NCI-H2171 treated with DMSO at 0.1 percent for 48 hours (cell line): ENCODE data around the gene CACNG6.
A peak's percentile ranks its signal among the peaks of the same experiment; 100 is the strongest.

Experiments
- DNase-seq: peaks from one replicate; lab custom pipeline; 2025; lab: John Stamatoyannopoulos, UW

The CACNG6 gene

DNA sequence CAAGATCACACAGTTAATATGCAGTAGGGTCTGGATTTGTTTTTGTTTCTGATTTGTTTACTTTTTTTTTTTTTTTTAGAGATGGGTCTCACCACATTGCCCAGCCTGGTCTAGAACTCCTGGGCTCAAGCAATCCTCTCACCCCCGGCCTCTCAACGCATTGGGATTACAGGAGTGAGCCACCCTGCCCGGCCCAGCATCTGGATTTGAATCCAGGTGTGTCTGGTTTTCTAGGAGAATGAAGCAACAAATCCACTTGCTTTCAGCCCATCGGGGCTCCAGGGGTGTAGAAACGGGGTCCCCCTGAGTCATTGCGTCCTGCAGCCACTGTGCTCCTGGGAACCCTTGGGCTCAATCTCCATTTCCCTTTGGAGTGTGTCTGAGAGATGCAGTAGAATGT, 22.1 kb upstream of the CACNG6 start:
- DNase-seq: no peak

DNA sequence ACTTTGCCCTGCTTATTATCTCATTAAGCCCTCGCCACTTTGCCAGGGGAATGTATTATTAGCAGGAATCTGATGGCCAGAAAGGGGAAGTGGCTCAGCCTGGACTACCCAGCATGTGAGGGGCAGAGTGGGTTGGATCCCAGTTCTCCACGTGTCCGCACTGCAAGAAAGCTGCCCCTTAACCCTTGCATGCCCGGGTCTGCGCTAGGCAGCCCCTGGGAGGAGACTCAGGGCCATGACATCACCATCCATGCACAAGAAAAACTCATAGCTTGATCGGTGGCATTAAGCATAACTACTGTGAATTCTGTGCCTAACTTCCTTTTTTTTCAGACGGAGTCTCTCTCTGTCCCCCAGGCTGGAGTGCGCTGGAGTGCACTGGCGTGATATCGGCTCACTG, 19.8 kb upstream of the CACNG6 start:
- DNase-seq: no peak

DNA sequence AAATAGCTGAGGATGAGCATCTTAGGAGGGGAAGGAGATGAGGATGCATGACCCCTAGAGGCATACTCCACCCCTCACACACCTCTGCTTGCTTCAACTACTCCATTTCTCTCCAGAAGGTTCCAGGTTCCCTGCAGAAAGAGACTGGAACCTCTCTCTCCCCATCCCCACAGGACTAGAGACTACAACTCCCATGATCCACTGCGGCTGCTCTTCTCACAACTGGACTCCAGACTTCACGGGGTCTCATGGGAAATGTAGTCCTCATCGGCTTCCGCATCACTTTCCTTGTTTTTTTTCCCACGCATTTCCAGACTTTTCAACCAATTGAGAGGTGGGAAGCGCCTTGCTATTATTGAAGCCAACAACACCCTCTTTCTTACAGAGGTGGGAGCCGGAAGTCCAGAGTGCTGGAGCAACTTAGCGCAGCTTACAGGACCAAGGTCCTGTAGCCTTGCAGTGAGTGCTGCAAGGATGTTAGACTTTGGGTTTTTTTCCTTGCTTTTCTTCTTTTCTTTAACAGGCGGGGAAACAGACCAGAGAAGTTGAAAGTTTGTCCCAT, 13.9 kb upstream of the CACNG6 start:
- DNase-seq: peak; percentile 65

DNA sequence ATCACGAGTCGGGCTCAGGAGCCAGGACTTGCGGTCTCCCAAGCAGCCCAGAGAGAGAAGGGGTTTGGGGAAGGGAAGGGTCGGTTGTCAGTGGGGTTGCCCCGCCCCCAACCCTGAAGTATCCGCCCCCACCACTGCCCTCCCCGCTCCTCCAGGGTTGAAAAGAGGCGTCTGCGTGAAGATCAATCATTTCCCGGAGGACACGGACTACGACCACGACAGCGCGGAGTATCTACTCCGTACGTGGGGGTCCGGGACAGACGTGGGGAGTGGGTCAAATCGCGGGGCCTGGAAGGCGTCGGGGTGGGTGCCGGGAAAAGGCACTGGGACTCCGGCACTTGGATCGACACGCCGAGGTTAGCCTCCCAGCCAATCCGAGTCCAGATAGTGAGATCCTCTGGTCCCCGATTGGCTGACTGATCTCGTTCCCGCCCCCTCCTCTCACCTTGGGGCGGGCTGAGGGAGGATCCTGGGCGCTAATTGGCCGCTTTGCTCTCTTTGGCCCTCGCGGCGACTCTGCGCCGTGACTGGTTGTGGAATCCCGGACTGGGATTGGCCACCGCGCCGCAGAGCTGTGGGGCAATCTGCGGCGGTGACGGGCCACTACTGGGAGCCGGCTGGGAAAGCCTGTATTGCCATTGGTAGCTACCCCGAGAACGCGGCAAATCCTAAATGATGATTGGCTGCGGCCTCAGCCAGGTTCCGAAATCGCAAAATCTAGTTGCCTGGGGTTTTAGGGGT, 13.3 kb upstream of the CACNG6 start:
- DNase-seq: no peak

DNA sequence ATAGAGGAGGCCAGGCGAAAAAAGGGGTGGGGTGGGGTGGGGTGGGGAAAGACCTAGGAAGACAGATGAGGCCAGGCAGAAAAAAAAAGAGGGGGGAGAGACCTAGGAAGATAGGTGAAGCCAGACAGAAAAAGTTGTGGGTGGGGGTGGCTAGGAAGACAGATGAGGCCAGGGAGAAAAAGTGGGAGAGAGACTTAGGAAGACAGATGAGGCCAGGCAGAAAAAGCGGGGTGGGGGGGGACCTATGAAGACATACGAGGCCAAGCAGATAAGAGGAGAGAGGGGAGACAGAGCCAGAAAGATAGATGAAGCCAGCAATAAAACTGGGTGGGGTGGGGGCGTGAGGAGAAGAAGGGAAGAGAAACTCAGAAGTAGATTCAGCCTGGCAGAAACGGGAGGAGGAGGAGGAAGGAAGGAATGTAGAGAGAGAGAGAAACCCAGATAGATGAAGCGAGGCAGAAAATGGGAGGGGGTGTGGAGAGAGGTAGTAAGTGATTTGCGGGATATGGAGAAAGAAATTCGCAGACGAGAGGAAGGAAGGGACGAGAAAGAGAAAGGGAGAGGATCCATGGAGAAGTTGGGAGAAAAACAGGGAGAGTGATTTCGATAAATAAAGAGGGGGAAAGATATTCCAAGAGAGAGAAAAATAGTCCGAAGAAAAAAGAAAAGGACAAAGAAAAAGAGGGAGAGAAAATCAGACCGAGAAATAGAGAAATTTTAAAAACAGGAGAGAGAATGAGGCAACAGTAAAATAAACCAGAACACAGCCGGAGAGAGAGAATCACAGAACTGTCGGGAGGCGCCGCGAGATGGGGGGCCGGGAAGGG, 12.2 kb upstream of the CACNG6 start:
- no peak for DNase-seq

DNA sequence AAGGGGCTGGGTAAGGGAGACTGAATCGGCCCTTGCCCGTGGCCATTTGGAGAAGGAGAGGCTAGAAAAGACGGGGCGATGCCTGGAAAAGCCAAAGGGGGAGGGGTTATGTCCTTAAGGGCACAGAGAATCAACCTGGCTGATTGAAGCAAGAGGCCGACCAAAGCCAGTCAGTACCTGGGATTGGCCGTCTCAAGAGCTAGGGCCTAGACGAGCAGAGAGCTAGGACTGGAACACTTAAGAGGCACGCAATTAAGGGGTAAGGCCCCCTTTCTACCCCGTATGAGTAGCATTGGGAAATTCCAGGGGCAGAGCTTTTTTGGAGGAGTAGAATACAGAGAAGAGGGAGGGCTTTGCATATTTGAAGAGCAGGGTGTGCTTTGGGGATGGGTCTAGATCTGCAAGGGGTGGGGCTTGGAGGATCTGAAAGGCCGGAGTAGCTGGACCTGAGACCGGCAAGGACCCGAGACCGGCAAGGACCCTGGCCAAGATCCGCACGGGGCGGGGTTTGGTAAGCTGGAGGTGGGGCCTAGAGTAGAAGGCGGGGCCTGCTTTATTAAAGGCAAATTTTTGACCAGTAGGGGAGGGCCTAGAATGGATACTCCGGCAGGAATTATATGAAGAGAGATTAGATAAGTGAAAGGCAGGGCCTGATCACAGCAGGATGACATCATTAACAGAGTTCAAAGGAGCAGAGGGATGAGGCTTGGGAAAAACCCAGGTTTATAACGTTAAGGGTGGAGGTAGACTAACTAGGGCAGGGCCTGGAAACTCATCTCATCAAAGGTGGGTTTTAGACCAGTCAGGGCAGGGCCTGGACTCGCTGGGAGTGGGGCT, 10.7 kb upstream of the CACNG6 start:
- no peak for DNase-seq

DNA sequence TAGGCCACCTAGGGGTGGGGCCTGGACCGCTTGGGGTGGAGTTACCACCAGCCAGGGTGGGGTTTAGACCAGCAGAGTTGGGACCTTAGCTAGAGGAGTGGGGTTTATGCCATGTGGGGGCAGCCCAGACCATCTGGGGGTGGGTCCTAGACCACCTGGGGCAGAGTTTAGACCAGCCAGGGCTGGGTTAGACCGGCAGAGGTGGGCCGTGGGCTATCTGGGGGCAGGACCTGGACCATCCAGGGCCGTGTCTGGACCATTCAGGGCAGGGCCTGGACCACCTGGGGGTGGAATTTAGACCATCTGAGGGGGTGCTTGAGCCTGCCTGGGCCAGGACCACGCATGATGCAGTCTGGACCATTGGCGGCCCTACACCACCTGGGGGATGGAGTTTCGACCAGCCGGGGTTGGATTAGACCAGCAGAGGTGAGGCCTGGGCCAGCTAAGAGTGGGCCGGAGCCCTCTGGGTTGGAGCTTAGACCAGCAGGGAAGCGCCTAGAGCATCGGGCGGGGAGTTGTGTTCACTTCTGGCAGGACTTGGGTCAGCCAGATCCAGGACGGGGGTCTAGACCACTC, 10.0 kb upstream of the CACNG6 start:
- DNase-seq: no peak

DNA sequence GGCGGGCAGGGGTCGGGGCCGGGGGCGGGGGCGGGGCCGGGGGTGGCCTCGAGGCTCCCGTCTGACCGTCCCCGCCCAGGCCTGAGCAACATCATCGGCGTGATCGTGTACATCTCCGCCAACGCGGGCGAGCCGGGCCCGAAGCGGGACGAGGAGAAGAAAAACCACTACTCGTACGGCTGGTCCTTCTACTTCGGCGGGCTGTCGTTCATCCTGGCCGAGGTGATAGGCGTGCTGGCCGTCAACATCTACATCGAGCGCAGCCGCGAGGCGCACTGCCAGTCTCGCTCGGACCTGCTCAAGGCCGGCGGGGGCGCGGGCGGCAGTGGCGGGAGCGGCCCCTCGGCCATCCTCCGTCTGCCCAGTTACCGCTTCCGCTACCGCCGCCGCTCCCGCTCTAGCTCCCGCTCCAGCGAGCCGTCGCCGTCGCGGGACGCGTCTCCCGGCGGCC, 9.4 kb upstream of the CACNG6 start:
- no peak for DNase-seq

DNA sequence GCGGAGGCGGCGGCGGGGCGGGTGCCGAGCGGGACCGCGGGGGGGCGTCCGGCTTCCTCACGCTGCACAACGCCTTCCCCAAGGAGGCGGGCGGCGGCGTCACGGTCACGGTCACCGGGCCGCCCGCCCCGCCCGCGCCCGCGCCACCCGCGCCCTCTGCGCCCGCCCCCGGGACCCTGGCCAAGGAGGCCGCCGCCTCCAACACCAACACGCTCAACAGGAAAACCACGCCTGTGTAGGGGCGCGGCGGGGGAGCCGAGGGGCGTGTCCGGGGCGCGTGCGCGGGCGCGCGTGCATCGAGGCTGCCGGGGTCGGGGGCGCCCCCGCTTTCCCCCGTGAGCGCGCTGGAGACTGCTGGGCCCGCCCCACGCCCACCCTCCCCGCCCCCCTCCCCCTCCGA, 8.8 kb upstream of the CACNG6 start:
- no peak for DNase-seq

DNA sequence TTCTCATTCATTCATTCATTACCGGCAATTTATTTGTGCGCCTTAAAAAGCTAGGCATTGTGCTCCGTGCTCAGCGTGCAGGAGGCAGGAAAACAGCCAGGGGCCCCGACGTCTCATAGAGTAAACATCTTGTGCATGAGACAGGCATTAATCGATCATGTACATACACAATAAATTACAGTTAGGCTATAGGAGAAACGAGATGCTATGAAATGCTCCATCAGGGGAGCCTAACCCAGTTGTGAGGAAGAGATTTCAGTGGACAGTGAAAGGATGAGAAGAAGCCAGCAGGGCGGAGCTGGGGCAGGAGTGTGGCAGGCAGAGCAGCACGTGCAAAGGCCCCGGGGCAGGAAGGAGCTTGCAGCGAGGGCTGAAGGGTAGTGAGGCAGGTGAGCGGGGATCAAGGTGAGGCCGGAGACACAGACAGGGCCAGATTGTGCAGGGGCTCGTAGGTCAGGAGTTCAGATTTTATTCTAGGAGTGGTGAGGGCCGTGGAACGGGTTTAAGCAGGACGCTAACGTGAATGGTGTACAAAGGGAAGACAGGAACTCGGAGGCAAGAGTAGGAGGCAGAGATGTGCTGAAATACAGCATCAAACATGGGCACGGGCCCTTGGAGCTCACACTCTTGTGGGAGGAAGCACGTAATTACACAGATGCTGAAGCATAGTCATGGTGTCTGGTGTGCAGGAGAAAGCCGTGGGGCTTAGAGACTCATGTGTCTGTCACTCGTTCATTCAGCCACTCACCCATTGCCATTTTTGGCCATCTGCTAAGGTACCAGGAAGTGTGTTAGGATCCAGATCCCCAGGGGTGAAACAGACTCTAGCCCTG, 7.8 kb upstream of the CACNG6 start:
- no peak for DNase-seq

DNA sequence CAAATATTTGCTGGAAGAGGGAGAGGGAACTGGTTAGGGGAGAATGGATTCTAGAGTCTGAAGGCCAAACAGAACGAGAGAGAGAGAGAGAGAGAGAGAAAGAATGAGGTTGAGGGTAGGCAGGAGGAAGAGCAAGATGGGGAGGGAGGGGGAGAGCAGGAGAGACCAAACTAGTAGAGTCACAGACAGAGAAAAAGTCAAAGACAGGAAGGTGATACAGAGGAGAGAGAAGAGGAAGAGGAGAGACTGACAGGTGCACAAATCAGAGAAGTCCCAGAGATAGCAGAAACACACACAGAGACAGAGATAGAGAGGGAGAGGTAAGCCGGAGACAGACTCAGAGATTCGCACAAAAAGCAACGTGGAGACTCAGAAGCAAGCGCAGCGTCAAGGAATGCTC, 5.6 kb upstream of the CACNG6 start:
- DNase-seq: no peak

DNA sequence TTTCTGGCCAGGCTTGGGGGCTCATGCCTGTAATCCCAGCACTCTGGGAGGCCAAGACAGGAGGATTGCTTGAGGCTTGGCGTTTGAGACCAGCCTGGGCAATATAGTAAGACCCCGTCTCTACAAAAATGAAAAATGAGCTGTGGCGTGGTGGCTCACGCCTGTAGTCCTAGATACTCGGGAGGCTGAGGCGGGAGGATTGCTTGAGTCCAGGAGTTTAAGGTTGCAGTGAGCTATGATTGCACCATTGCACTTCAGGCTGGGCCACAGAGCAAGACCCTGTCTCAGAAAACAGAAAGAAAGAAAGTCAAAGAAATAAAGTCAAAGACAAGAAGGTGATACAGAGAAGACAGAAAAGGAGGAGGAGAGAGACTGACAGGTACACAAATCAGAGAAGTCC, 2.5 kb upstream of the CACNG6 start:
- DNase-seq: no peak

DNA sequence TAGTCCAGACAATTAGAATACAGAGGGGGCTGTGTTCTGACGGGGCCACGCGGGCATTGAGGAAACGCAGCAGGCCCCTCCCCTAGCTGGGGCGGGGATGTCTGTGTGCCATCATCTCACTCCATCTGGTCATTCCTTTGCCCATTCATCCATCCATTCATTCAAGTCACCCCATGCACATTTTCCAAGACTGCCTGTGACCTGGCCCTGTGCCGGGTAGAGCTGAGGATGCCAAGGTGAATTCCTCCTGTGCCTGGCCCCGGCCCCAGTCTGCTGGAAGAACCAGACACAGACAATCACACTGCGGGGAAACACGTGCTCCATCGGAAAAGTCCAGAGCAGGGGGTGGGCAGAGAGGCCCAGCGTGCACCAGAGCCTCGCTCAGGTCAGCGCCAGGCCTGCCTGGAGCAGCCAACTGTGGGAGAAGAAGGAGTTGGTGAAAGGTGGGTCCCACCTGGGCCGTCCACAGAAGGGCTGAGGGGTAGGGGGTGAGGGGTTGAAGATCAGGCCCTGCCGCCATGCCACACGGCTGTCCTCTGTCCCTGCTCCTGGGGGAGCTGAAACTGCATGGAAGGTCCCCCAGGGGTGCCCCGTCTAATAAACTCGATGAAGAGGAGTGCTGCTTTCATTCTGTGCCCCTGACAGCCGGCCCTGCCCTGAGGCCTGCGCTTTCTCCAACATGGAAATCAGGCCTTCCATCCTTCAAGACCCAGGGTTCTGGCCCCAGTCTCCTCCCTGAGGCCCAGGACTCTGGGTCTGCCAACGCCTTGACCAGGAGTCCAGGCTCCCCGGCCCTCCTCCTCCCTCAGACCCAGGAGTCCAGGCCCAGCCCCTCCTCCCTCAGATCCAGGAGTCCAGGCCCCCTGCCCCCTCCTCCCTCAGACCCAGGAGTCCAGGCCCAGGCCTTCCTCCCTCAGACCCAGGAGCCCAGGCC, 1.6 kb upstream of the CACNG6 start:
- no peak for DNase-seq

DNA sequence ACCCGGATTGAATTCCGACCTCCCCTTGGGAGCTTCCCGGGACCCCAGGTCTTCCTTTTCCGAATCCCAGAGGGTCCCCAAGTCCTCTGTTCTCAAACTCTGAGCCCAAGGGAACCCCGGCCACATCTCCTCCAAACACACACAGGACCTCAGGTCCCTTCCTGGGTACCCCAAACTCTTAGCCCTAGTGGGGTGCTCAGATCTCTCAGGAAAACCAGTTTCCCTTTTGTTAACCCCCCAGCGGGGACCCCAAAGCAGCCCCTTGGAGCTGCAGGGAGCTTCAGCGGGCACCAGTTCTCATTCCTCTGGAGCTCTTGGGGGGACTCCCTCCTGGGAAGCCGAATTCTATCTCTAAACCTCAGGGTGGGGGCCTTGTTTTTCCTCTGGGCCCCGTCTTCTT, 774 bp downstream of the CACNG6 start:
- DNase-seq: no peak

DNA sequence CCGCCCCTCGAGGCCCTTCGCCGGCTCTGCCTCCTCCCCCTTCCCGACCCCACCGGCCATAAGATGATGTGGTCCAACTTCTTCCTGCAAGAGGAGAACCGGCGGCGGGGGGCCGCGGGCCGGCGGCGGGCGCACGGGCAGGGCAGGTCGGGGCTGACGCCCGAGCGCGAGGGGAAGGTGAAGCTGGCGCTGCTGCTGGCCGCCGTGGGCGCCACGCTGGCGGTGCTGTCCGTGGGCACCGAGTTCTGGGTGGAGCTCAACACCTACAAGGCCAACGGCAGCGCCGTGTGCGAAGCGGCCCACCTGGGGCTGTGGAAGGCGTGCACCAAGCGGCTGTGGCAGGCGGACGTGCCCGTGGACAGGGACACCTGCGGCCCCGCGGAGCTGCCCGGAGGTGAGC, 1.4 kb downstream of the CACNG6 start:
- DNase-seq: no peak

DNA sequence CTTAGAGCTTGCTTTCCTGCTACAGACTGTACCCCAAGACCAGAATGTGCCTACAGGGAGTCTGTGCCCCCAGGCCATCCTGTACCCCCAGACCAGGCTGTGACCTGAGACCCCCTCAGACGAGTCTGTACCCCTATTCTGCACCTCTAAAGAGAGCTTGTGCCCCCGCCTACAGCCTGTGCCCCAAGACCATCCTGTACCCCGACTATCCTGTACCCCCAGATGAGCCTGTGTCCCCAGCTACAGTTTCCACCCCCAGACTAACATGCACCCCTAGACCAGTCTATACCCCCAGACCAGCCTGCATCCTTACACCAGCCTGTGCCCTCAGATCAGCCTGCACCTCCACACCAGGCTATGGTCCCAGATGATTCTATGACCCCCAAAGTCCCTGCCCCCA, 2.0 kb downstream of the CACNG6 start:
- DNase-seq: no peak

DNA sequence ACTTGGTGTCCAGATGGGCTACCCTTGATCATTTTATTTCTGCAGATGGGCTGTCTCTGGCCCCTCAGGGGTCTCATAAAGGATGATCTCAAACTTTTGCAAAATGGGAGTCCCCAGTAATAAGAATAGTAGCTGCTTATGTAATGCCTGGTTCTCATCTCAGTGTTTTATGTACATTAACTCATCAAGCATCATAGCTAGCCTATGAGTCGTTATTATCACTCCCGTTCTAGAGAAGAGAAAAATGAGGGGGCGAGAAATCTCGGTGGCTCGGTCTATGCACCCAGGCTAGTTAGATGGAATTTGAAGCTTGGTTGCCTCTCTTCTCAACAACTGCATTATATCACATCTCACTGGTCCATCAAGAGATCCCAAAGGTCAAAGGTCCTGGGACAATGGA, 3.4 kb downstream of the CACNG6 start:
- DNase-seq: no peak

DNA sequence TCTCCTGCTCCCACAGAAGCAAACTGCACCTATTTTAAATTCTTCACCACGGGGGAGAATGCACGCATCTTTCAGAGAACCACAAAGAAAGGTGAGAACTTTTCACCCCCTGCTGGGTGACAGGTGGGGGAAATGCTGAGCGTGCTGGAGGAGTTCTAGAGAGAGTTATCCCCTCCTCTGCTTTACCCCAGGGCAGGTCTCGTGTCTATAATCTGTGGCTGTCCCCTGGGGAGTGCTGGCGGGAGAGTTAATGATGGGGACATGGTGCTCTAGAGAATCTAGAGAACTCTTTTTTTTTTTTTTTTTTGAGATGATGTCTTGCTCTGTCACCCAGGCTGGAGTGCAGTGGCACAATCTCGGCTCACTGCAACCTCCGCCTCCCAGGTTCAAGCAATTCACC, 6.8 kb downstream of the CACNG6 start:
- no peak for DNase-seq

DNA sequence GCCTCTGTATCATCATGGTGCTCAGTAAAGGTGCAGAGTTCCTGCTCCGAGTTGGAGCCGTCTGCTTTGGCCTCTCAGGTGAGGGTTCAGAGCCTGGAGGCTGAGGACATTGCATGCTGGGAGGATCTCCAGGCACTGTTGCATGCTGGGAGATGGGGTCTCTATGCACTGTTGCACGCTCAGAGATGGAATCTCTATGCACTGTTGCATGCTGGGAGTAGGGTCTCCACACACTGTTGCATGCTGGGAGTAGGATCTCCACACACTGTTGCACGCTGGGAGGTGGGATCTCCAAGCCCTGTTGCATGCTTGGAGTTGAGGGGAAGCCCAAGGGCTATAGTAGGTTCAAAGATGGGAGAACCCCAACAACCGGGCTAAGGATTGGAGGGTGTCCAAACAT, 8.3 kb downstream of the CACNG6 start:
- DNase-seq: no peak

DNA sequence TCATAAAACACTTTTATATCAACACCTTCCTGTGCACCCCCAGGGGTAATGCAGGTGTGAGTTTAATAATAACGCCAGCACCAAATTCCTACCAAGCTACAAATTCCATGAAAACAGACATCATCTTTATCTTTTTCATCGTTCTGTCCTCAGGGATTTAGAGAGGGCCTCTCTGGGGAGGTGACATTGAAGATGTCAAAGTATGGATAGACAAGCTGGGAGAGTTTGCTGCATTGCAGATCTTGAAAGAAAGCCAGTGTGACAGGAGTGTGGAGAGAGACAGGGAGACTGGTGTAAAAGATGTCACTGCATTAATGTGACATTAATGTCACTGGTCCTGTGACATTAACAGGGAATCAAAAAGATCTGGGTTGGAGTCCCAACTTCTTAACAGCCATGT, 10.1 kb downstream of the CACNG6 start:
- no peak for DNase-seq
